Bone marrow (tissue), 2 donors: ENCODE data around the gene PRPSAP2.
"Not testable (repeated sequence)": the region's sequence is repeated elsewhere in the genome, so short reads cannot be mapped to it uniquely, and the experiment has no call there.

Experiments
- DNase-seq, 2 donors: peaks; one replicate each; lab custom pipeline; 2025; lab: John Stamatoyannopoulos, UW

Gene PRPSAP2

DNA sequence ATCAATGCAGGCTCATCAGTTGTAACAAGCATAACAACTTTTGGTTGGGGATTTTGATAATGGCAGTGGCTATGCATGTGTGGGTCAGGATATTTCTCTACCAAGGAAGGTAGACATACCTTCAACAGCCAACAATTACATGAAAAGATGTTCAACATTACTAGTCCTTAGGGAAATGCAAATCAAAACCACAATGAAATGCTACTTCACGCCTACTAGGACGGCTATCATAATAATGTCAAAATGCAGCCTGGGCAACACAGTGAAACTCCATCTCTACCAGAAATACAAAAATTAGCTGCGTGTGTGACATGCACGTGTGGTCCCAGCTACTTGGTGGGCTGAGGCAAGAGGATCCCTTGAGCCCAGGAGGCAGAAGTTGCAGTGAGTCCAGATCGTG is 86.7 kb downstream of the PRPSAP2 start:
- no peak for DNase-seq

DNA sequence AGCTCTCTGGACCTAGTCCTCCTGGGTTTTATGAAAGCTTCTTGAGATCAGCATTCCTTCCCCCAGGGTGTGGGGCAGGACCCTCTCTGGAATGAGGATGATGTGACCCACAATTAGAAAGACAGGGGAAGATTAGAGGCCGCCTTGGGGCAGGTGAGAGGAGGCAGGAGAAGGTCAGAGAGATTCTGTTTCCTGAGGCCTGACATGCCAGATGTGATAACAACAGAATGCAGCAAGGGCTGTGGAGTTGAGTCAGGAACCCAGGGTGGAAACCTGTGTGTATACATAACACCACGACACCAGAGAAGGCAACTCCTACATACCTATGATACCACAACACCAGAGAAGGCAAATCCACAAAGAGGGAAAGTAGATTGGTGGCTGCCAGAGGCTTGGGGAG is 88.6 kb downstream of the PRPSAP2 start:
- no peak for DNase-seq

DNA sequence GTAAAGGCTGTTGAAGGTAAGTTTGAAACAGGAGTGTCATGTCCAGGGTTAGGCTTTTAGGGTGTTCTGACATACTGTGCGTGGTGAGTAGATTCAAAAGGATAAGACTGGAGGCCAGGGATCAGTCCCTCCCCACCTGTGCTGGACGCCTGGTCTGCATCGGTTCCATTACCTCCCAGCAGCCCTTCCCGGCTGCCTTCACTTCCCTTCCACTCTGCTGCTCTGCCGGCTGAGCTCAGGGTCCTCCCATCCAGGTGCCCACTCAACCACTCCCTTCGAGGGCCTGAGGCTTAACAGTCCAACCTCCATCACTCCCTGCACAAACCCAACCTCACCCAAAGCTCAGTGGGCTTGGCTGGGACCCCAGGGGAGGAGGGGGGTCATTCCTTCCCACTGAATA is 89.9 kb downstream of the PRPSAP2 start:
- no peak for DNase-seq

DNA sequence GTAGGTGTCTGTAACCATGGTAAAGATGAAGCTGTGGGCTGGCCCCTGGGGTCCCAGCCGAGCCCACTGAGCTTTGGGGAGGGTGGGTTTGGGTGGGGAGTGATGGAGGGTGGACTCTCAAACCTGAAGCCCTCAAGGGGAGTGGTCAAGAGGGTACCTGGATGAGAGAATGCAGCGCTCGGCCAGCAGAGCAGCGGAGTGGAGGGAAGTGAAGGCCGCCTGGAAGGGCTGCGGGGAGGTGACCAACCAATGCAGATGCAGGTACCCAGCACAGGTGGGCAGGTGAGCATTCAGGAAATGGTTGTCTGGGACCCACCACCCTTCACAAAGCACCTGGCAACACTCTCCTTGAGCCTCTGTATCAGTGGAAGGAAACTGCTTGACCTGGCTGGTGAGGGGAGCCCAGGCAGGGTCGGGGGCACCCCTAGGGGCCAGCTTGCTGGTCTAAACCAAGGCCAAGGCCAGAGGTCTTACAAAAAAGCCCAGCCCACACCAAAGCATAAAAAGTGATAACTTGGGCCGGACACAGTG is 90.6 kb downstream of the PRPSAP2 start:
- DNase-seq: no peak

DNA sequence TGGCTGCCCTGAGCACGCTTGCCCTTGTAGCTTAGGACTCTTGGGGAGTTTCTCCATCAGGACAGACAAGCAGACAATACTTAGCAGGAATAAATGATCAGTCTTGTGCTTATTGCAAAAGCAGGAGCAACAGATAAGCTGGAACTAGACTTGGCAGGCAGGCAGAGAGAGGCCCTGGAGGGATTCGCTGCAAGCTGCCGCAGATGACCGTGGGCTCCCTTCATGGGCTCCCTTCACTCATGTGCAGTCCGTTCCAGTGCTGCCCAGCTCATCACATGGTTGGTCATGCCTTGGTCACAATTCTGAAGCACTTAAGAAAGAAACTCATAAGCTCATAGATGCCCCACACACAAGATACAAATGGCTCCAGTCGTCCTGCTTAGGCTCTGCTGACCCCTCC is 91.6 kb downstream of the PRPSAP2 start:
- DNase-seq: no peak

- no peak for DNase-seq
Observed at GRCh38 chr17:18950346-18950745, 92.4 kb downstream of the PRPSAP2 start.

GRCh38 chr17:18950944-18951905 is 93.3 kb downstream of the PRPSAP2 start:
- DNase-seq: no peak

- DNase-seq: no peak
Observed at GRCh38 chr17:18951941-18952842, 94.3 kb downstream of the PRPSAP2 start, which contains the start of gene SLC5A10. TSS of gene SLC5A10 (plus strand) at chr17:18952165. CDS start at chr17:18952206, 41 bp downstream.

GRCh38 chr17:18953231-18953728 is 95.3 kb downstream of the PRPSAP2 start:
- no peak for DNase-seq

GRCh38 chr17:18954321-18954720 is 96.4 kb downstream of the PRPSAP2 start:
- DNase-seq: no peak

DNA sequence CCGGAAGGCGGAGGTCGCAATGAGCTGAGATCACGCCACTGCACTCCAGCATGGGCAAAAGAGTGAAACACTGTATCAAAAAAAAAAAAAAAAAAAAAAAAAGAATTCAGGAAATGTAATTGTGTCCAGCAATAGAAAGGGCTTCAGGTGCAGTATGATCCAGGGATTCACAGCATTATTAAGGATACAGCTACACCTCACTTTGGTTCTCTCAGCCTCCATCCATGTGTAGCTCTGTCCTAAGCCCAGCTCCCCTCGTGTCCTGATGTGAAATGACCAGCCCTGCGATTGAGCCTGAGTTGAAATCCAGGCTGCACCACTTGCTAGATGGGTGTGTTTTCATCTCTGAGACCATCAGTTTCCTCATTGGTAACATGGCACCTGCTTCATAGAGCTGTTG is 97.1 kb downstream of the PRPSAP2 start:
- no peak for DNase-seq

DNA sequence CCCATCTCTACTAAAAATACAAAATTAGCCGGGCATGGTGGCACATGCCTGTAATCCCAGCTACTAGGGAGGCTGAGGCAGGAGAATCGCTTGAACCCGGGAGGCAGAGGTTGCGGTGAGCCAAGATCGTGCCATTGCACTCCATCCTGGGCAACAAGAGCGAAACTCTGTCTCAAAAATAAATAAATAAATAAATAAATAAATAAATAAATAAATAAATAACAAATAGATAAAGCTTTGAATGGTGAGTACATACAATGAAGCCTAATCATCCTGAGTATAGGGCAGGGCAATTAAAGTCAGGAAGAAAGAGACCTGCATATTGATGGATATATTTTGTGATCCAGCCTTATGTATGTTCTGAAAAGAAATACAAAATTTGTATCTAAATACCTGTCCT is 98.1 kb downstream of the PRPSAP2 start:
- not testable (repeated sequence) for DNase-seq

DNA sequence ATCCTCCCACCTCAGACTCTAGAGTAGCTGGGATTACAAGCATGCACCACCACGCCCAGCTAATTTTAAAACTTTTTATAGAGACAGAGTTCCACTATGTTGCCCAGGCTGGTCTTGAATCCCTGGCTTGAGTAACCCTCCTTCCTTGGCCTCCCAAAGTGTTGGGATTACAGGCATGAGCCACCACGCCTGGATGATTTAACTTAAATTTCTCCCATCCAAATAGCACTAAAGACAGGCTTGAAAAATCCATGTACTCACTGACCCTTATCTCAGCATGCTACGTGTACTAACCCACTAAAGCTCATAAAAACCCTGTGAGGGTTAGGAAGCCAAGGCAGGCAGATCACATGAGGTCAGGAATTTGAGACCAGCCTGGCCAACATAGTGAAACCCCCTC is 98.7 kb downstream of the PRPSAP2 start:
- DNase-seq: no peak

DNA sequence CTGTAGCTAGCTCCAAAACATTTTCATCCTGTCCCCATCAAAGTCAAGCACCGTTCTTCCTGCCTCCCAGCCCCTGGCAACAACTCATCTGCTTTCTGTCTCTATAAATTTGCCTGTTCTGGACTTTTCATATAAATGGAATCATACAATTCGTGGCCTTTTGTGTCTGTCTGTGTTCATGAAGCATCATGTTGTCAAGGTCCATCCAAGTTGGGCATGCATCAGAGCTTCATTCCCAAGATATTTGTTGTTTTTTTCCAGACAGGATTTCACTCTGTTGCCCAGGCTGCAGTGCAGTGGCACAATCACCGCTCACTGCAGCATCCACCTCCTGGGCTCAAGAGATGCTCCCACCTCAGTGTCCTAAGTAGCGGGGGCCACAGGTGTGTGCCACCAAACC is 99.9 kb downstream of the PRPSAP2 start:
- DNase-seq: no peak

GRCh38 chr17:18958611-18959010 is 100.7 kb downstream of the PRPSAP2 start:
- no peak for DNase-seq

DNA sequence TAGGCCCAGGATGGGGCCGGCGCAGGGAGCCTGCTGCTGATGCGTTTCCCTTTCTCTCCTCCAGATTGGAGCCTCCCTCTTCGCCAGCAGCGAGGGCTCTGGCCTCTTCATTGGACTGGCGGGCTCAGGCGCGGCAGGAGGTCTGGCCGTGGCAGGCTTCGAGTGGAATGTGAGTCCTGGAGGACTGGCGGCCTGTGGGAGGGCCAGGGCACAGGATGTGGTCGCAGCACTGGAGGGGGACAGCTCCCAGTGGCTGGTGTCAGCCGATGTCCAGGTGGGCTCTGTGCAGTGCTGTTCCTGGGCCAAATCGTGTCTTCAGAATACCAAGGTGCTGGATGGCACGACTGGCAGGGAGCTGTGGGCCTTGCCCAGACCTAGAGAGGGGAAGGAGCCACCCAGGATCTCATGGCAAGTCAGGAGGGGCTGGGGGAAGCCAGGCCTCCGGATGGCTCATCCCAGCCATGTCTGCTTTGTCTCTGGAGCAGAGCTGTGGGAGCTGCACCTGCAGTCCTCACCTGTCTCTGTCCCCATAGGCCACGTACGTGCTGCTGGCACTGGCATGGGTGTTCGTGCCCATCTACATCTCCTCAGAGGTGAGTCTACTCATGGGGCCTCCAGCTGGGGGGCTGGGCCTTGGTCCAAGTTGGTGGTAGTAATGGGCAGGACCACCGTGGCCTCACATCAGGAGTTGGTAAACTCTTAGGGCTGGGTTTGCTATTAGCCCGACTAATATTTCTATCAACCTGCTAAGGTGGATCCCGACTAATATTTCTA is 101.3 kb downstream of the PRPSAP2 start:
- no peak for DNase-seq

DNA sequence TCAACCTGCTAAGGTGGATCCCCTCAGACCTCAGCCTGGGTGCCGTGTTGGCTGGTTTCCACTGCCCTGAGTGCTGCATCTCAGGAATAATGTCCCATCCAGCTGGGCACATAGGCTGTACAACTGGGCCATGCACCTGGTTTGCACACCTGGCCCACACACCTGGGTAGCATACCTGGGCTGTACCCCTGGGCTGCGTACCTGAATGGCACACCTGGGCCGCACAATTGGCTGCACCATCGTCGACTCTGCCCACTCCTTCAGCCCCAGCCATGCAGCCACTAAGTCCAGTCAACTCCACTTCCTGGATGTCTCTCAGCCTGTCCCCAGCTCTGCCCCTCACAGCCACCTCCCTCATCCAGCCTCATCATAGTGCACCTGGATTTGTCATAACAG is 101.9 kb downstream of the PRPSAP2 start:
- DNase-seq: no peak

GRCh38 chr17:18960241-18960665 is 102.3 kb downstream of the PRPSAP2 start:
- no peak for DNase-seq

- peak; percentile 57 for DNase-seq
Observed at GRCh38 chr17:18960803-18961511, 103.0 kb downstream of the PRPSAP2 start.

GRCh38 chr17:18961634-18962493 is 103.9 kb downstream of the PRPSAP2 start:
- no peak for DNase-seq
